NCI-H345 (cell line): ENCODE measurements around the gene COX4I1.
"Not testable (repeated sequence)": the region's sequence is repeated elsewhere in the genome, so short reads cannot be mapped to it uniquely, and the experiment has no call there.

Source experiments
- DNase-seq: peaks from one replicate; lab custom pipeline; 2025; lab: John Stamatoyannopoulos, UW

The COX4I1 gene

DNA sequence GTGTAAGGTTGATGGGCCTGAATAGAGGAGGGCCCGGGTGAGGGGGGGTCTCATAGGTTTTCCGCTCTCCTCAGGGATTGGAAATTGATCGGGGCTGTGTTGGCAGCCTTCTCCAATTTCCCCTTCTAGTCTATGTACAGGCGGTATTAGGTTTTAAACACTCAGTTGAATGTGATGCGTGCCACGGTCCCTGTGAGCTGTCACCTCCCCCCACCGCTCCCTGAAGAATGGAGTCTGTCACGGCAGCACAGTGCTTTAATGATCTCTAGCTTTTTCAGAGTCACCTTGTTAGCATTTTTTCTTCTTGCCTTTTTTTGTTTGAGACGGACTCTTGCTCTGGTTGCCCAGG is 800 bp downstream of the COX4I1 start:
- DNase-seq, result no peak

DNA sequence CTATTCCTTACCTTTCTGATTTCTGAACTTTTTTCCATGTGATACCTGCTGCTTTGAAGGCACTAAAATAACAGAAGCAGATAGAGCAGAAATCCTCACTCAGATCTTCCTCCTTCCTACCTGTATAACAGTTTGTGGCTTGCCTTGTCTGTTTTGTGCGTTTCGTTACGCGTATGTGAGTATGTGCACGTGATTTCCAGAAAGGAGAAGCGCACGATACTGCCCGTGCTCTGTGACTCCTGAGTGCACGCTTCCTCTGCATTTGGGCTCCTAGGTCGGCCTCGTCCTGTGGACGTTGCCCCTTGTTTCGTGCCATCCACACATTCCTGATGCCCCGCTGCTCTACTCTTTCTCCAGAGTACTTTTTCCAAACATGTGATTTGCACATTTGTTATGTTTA is 4.1 kb downstream of the COX4I1 start:
- DNase-seq, result no peak

DNA sequence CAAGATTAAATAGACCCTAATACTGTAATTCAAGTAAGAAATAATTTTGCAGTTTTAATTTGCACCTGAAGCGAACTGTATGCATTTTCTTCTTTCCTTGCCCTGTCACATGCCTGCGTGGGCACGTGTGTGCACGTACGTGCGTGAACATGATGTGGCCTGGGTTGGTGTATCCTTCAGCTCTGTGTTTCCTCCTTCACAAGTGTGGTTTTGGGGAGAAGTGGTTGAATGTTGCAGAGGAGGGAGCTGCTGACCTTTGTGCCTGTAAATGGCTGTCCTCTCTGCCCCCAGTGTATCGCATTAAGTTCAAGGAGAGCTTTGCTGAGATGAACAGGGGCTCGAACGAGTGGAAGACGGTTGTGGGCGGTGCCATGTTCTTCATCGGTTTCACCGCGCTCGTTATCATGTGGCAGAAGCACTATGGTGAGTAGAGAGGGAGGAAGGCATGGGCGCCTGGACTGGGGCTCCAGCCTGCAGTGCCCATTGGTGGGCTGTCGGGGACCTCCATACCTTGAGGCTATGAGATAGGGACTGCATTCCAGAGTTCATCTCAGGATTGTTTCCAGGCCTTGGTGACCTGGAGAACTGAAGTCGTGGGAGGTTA is 6.0 kb downstream of the COX4I1 start:
- DNase-seq, result no peak

DNA sequence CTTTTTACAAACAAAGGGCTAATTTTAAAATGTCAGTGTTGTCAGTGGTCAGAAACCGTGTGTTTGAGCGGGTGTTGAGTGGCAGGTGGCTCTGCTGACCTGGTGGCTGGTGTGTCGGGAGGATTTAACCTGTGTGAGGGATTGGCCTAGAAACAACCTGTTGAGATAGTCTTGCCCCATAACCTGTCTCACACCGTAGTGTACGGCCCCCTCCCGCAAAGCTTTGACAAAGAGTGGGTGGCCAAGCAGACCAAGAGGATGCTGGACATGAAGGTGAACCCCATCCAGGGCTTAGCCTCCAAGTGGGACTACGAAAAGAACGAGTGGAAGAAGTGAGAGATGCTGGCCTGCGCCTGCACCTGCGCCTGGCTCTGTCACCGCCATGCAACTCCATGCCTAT is 7.0 kb downstream of the COX4I1 start:
- DNase-seq, result no peak

- DNase-seq, result not testable (repeated sequence)
These were observed 7.8 kb downstream of the COX4I1 start for GRCh38 chr16:85807340-85807739.

DNA sequence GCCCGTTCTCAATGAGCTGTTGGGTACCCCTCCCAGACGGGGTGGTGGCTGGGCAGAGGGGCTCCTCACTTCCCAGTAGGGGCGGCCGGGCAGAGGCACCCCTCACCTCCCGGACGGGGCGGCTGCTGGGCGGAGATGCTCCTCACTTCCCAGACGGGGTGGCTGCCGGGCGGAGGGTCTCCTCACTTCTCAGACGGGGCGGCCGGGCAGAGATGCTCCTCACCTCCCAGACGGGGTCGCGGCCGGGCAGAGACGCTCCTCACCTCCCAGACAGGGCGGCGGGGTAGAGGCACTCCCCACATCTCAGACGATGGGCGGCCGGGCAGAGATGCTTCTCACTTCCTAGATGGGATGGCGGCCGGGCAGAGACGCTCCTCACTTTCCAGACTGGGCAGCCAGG is 8.6 kb downstream of the COX4I1 start:
- DNase-seq, result not testable (repeated sequence)

- no peak for DNase-seq
These were observed 9.4 kb downstream of the COX4I1 start for GRCh38 chr16:85808926-85809325.

DNA sequence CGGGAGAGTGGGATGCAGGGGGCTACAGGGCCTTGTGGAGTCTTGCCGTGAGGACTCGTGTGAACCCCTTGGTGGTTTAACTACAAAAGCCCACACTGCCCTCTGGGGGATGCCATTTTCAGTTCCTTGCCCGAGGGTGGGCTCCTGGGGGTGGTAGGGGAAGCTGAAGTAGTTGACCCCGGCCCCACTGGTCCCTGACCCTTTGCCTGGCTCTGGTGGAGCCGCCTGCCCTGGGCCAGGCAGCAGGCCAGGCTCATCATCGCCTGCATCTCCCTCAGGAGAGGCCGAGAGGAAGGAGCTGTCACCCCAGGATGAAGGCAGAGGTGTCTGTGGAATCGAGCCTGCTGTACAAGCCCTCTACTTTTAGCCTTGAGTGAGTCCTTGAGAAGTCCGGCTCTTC is 10.2 kb downstream of the COX4I1 start:
- no peak for DNase-seq

GRCh38 chr16:85810097-85810741 is 10.7 kb downstream of the COX4I1 start:
- DNase-seq, result no peak

DNA sequence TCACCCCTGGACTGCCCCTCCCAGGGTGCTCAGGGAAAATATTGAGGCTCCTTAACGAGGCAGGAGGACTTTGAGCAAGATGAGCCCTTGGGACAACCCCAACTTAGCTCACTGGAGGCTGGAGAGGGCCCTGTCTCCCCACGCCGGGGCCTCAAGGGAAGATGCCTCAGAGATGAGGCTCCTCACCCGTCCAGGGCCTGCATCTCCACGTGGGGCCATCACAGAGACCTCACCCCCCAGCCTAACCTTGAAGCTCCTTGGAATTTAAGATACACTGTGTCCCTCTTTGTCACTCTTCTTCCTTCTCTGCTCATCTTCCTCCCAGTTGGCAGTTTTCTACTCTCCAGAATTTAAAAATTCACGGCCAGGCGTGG is 11.2 kb downstream of the COX4I1 start:
- DNase-seq, result no peak

DNA sequence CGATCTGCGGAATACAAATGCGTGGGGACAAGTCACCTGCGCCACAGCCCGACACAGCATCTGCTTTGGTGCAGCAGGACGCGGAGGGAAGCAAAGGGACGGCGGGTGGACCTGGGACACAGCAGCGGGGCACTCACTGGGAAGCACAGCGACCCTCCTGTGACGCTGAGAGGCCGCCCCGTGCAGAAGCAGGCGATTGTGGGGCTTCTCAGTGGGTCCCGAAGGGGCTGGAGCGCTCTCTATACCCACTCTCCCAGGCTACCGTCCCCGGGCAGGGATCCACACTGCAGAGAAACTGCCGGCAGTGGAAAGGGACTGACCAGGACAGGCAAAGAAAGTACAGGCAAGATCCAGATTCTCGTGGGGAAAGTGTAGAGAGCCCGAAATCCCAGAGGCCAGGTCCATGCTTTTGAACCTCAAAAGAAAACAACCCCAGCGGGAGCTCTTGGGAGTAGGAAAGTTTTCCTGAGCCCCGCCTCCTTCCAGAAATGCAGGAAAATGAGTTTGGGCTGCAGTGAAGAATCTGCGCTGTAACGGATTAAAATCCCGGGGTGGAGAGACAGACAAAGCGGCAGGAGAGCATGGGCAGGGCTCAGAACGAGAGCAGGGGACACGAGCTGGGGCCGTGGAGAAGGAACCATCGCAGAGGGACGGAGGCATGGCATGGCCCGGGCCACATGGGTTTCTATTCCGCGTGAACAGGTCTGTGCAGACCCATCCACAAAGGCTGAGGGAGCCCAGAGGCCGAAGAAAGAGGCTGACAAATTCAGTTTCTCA is 12.7 kb downstream of the COX4I1 start:
- no peak for DNase-seq

- DNase-seq, result no peak
These were observed 13.6 kb downstream of the COX4I1 start for GRCh38 chr16:85812811-85813700.

GRCh38 chr16:85816159-85816558 is 16.7 kb downstream of the COX4I1 start:
- DNase-seq, result no peak

GRCh38 chr16:85817195-85817594 is 17.7 kb downstream of the COX4I1 start:
- not testable (repeated sequence) for DNase-seq

GRCh38 chr16:85819245-85819644 is 19.8 kb downstream of the COX4I1 start:
- DNase-seq, result peak; percentile 72

GRCh38 chr16:85819771-85820170 is 20.3 kb downstream of the COX4I1 start:
- no peak for DNase-seq

- DNase-seq, result peak; percentile 42
These were observed 21.3 kb downstream of the COX4I1 start for GRCh38 chr16:85820604-85821372.

DNA sequence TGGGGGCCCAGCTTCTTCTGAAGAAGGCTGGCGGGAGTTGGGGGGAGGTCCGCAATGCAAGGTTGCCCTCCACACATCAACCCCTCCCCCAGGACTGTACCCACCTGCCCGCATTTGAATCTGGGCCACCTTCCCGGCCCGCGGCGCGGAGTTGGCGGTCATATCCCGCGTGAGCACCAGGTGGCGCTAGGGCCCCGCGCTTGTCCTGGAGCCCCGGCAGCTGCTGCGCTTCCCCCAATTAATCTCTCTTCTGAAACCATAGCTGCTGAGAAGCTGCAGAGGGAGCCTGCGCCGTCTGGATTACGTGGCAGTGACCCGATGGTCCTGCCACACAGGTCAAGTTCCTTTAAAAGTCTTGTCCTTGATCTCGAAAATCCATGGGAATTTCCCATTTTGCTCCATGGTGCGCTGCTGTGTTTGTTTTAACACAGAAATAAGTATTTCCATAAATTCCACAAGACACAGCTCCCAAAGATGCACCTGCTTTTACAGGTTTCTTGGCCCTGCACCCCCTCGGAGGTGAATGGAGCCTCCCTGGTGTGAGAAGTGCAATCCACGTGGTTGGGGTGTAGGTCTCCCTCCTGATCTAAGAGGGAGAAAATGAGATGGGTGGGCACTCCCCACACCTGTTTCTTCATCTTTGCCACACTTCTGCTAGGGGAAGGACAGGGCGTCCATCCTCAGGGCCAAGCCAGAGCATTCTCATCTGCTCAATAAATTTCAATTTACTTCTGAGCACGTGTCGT is 22.1 kb downstream of the COX4I1 start:
- peak; percentile 63 for DNase-seq

- DNase-seq, result no peak
These were observed 22.6 kb downstream of the COX4I1 start for GRCh38 chr16:85822145-85822544.

GRCh38 chr16:85823328-85823920 is 23.9 kb downstream of the COX4I1 start:
- no peak for DNase-seq
